CD4-positive, alpha-beta T cell (primary cell): ENCODE data around the gene LKAAEAR1. TPM values are rescaled to one million over a fixed set of nuclear protein-coding genes. Genes with fewer than 3 reads are reported as not detected.

Source experiments
- ATAC-seq: fragments of 200-7000 bp; cut with Tn5 transposase; one replicate; pipeline ENCODE4 v1.10.0; 2022; ENCODE audit warnings: mild to moderate bottlenecking; ENCODE audit not compliant: poor library complexity
- CTCF ChIA-PET: fragments of 350-600 bp; sonication (Branson Sonifier 250); formaldehyde crosslinking; loops from one replicate; lab custom pipeline; 2021; ENCODE audit warnings: antibody characterized with exemption, inconsistent platforms; lab: Charles Lee
- POLR2A ChIA-PET: fragments of 350-600 bp; sonication (Branson Sonifier 250); formaldehyde crosslinking; loops from one replicate; lab custom pipeline; 2021; ENCODE audit warnings: antibody characterized with exemption, inconsistent platforms; lab: Charles Lee
- DNase-seq, 14 experiments: peaks; one replicate each; pipeline ENCODE4 v3.0.0-alpha.2; 2013 to 2020; ENCODE audit warnings: mixed read lengths in 2 of 14
- H3K27ac ChIP-seq, 2 donors: one replicate each; pipeline versions ENCODE4 v1.5.1 to v1.7.0; 2013; ENCODE audit warnings: low read length in 2 of 2, low read depth in 1 of 2, mild to moderate bottlenecking in 1 of 2
- H3K27me3 ChIP-seq, 2 experiments: 1 replicate in 1 of 2; 2 replicates in 1 of 2; pipeline versions ENCODE4 v1.6.1 to v1.7.0; 2013; ENCODE audit warnings: low read length in 2 of 2, control low read depth in 1 of 2, mild to moderate bottlenecking in 1 of 2, moderate library complexity in 1 of 2; ENCODE audit not compliant: insufficient read depth in 2 of 2, control insufficient read depth in 1 of 2
- H3K36me3 ChIP-seq: one replicate; pipeline ENCODE4 v1.6.1; 2013; ENCODE audit warnings: low read length, control low read depth; ENCODE audit not compliant: insufficient read depth
- H3K4me1 ChIP-seq: one replicate; pipeline ENCODE4 v1.6.1; 2013; ENCODE audit warnings: low read length, control low read depth; ENCODE audit not compliant: insufficient read depth
- H3K4me3 ChIP-seq: one replicate; pipeline ENCODE4 v1.5.1; 2013; ENCODE audit warnings: mild to moderate bottlenecking, low read length, moderate library complexity
- H3K9me3 ChIP-seq, 2 experiments: 1 replicate in 1 of 2; 2 replicates in 1 of 2; pipeline versions ENCODE4 v1.6.1 to v1.7.0; 2013; ENCODE audit warnings: low read length in 2 of 2, mild to moderate bottlenecking in 2 of 2, control low read depth in 1 of 2, moderate library complexity in 1 of 2; ENCODE audit not compliant: control insufficient read depth in 1 of 2, insufficient read depth in 1 of 2
- H3K27ac Mint-ChIP-seq: one replicate; pipeline ENCODE4 v1.8.0; 2020; ENCODE audit warnings: mixed read lengths
- H3K27me3 Mint-ChIP-seq: one replicate; pipeline ENCODE4 v1.8.0; 2021; ENCODE audit warnings: mixed read lengths
- H3K36me3 Mint-ChIP-seq: one replicate; pipeline ENCODE4 v1.8.0; 2021; ENCODE audit warnings: low read depth, mixed read lengths
- H3K4me1 Mint-ChIP-seq: one replicate; pipeline ENCODE4 v1.8.0; 2021; ENCODE audit warnings: low read depth, mixed read lengths
- H3K4me3 Mint-ChIP-seq: one replicate; pipeline ENCODE4 v1.8.0; 2020; ENCODE audit warnings: mild to moderate bottlenecking, mixed read lengths
- H3K9me3 Mint-ChIP-seq: one replicate; pipeline ENCODE4 v1.8.0; 2020; ENCODE audit warnings: mixed read lengths
- intact Hi-C, 2 experiments: fragments of 100-400 bp; cut with DNase I in 1 of 2; cut with micrococcal nuclease in 1 of 2; formaldehyde crosslinking; loops; one replicate each; pipeline versions ENCODE4 v1.15.1 to v1.9.0; 2023 to 2025; cut with DNase I, micrococcal nuclease
- total RNA-seq, 174 experiments: library from RNA in 2 of 174; stranded (reverse) in 2 of 174; gene quantifications; one replicate each; pipeline ENCODE4 v1.2.3 and lab custom pipeline; 2021 to 2026
- TF ChIP-seq, protein P1 (sequence below): fragments of 200-600 bp; IDR thresholded peaks from one replicate; pipeline ENCODE4 v1.8.0; 2022; ENCODE audit warnings: antibody characterized with exemption, mild to moderate bottlenecking

LKAAEAR1 gene
- total RNA-seq, 2 experiments from 2014 or later = 0.30 to 0.39 TPM

DNA sequence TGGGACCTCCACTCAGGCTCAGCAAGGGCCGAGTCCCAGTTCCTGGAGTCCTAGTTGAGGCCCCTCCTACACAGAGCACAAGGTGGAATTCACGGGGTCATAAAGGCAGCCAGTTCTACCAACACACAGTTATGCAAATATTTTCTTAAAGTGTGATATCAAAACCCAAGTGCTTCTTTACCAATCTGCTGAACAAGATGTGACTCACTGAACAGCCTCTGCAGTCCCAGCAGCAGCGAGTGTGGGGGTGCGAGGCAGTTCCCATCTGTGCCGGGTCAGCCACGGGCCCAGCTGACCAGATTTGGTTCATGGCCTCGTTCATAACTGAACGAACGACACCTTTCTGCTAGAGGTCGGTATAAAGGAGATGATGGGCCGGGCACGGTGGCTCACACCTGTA is 25.7 kb downstream of the LKAAEAR1 start:
- POLR2A ChIA-PET = interaction anchor here (1.2 to 2.8 kb wide), 2 partner anchors 20 to 521 kb away, joined by 3 to 13 read pairs; no protein-coding TSS in a partner anchor
- Histone ChIP-seq H3K4me3 (no peak overlapping the region), H3K27ac (no peak overlapping the region), H3K36me3 (no peaks in the 10 kb centered on the region), H3K27me3 (peaks cover 0 to 11% of the 10 kb centered on the region in 2 experiments), H3K4me1 (peaks cover 29% of the 10 kb centered on the region), H3K9me3 (peaks cover 0 to 8% of the 10 kb centered on the region in 2 experiments)
- Mint-ChIP-seq H3K4me1 (peaks cover 4% of the 10 kb centered on the region), H3K27ac (no peak overlapping the region), H3K27me3 (peaks cover 7% of the 10 kb centered on the region), H3K36me3 (no peaks in the 10 kb centered on the region), H3K4me3 (no peak overlapping the region), H3K9me3 (no peaks in the 10 kb centered on the region)
- ATAC-seq (no peak), DNase-seq (no peak)
- intact Hi-C loops = no loop called here
- TF ChIP-seq, protein P1, sequence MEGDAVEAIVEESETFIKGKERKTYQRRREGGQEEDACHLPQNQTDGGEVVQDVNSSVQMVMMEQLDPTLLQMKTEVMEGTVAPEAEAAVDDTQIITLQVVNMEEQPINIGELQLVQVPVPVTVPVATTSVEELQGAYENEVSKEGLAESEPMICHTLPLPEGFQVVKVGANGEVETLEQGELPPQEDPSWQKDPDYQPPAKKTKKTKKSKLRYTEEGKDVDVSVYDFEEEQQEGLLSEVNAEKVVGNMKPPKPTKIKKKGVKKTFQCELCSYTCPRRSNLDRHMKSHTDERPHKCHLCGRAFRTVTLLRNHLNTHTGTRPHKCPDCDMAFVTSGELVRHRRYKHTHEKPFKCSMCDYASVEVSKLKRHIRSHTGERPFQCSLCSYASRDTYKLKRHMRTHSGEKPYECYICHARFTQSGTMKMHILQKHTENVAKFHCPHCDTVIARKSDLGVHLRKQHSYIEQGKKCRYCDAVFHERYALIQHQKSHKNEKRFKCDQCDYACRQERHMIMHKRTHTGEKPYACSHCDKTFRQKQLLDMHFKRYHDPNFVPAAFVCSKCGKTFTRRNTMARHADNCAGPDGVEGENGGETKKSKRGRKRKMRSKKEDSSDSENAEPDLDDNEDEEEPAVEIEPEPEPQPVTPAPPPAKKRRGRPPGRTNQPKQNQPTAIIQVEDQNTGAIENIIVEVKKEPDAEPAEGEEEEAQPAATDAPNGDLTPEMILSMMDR = no peak
- CTCF ChIA-PET = interaction anchor here (2.3 kb wide), 1 partner anchor 20 kb away, joined by 19 read pairs; no protein-coding TSS in a partner anchor

DNA sequence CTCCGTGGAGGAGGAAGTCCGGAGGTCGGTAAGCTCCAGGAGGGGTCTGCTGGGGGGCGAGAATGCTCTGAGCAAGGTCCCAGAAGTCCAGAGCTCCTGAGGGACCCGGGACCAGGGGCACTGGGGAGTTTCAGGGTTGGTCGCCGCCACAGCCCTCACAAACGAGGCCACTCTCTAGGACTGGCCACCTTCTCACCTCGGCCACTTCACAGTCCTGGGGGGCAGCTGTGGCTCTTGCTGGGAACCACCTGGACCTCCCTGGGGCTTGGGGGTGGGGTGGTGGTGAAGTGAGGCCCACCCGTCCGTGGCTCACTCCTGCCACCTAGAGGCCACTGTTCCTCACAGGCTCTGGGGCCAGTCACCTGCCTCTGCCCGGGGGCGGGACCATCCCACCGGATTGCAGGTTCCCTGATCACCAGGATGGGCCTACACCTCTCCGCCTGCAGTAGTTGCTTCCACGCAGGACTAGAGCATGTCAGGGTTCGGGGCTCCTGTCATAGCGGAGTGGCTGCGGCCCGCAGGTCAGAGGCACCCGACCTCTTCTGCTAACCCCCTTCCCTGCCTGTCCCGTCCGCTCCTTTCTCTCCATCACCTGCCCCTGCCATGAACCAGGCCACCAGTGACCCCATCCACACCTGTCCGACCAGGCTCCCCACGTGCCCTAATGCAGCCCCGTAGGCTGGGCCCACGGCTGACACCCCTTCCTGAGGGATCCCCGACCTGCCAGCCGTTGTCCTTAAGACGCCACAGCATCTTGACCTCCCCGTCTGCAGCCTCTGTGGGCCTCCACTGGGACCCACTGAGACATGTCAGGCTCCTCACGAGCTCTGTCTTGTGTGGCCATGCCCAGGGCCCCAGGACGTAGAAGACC is 26.3 kb downstream of the LKAAEAR1 start:
- peak; percentile 81 for ATAC-seq
- no peak overlapping the region for H3K27ac ChIP-seq
- H3K27ac Mint-ChIP-seq = peak overlapping the region; percentile 39
- H3K4me1 Mint-ChIP-seq = peaks cover 4% of the 10 kb centered on the region
- H3K9me3 Mint-ChIP-seq = no peaks in the 10 kb centered on the region
- TF ChIP-seq, protein P1 = peak; percentile 79
- intact Hi-C loops = loop anchor here in 1 of 2 experiments (1.0 to 2.0 kb wide), 4 partner anchors 19 to 520 kb away; no protein-coding TSS in a partner anchor
- H3K4me3 Mint-ChIP-seq = peak overlapping the region; percentile 49
- DNase-seq = peak; percentile 69 to 90 (median 78)
- ChIA-PET CTCF (interaction anchor here (0.7 to 2.3 kb wide), 6 partner anchors 14 to 77 kb away, joined by 3 to 19 read pairs (median 3); partner anchors contain the start of genes OPRL1, PRPF6 and RGS19), POLR2A (interaction anchor here (0.7 to 2.8 kb wide), 7 partner anchors 14 to 536 kb away, joined by 3 to 13 read pairs (median 4); partner anchors contain the start of genes PRPF6 and UCKL1)
- H3K27me3 Mint-ChIP-seq = peaks cover 14% of the 10 kb centered on the region
- H3K36me3 ChIP-seq = no peaks in the 10 kb centered on the region
- peaks cover 0 to 8% of the 10 kb centered on the region in 2 experiments for H3K9me3 ChIP-seq
- H3K27me3 ChIP-seq = peaks cover 6 to 12% of the 10 kb centered on the region in 2 experiments
- peak overlapping the region; percentile 27 for H3K4me3 ChIP-seq
- H3K4me1 ChIP-seq = peaks cover 26% of the 10 kb centered on the region
- no peaks in the 10 kb centered on the region for H3K36me3 Mint-ChIP-seq

DNA sequence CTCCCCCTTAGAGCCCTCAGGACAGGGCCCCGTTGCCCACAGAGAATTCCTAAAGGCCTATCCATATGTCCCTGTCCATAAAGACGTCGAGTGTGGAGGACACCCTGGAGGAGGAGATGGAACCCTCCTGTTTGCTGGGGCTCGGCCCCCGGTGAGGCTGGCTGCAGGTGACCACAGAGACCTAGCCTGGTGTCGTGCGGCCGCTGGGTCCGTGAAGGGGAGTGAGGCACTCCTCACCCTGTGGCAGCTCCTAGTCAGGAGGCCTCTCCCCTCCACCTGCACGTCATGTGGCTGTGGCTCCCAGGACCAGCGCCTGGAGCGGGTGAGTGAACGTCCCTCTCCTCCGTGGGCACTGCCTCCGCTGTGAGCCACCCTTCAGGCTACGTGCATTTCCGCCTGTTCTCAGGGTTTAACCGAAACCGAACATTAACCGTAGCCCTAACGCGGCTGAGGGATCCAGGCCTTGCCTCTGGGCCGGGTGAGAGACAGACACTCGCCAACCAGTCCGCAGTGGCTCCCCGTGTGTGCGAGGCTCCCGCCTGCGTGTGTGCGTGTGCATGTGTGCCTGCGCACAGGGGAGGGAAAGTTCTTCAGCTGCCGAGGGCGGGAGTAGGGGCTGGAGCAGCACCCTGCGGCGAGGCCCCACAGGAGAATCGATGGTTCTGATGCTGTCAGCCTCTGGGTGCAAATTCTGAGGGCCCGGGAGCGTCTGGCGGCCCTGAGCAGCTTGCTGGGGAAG is 27.1 kb downstream of the LKAAEAR1 start:
- Mint-ChIP-seq H3K36me3 (no peaks in the 10 kb centered on the region), H3K27me3 (peaks cover 19% of the 10 kb centered on the region), H3K4me3 (peak overlapping the region; percentile 49), H3K27ac (peak overlapping the region; percentile 39), H3K4me1 (peaks cover 4% of the 10 kb centered on the region), H3K9me3 (no peaks in the 10 kb centered on the region)
- TF ChIP-seq, protein P1 = no peak
- H3K4me1 ChIP-seq = peaks cover 18% of the 10 kb centered on the region
- H3K4me3 ChIP-seq = peak overlapping the region; percentile 27
- POLR2A ChIA-PET = interaction anchor here (0.7 to 2.8 kb wide), 7 partner anchors 13 to 535 kb away, joined by 3 to 13 read pairs (median 4); partner anchors contain the start of genes PRPF6 and UCKL1
- CTCF ChIA-PET = interaction anchor here (0.7 to 2.3 kb wide), 6 partner anchors 14 to 76 kb away, joined by 3 to 19 read pairs (median 3); partner anchors contain the start of genes OPRL1, PRPF6 and RGS19
- intact Hi-C loops = loop anchor here in 1 of 2 experiments (1.0 to 2.0 kb wide), 4 partner anchors 18 to 519 kb away; no protein-coding TSS in a partner anchor
- H3K36me3 ChIP-seq = no peaks in the 10 kb centered on the region
- ATAC-seq (peak; percentile 69), DNase-seq (peak in 3 of 14 experiments; percentile 19 to 53 (median 38))
- peaks cover 14 to 16% of the 10 kb centered on the region in 2 experiments for H3K27me3 ChIP-seq
- H3K9me3 ChIP-seq = peaks cover 0 to 8% of the 10 kb centered on the region in 2 experiments
- H3K27ac ChIP-seq = no peak overlapping the region
